ENCODE data around the gene SLC19A1. TPM values are rescaled to one million over a fixed set of nuclear protein-coding genes. Genes with fewer than 3 reads are reported as not detected.
"Not testable (repeated sequence)": the region's sequence is repeated elsewhere in the genome, so short reads cannot be mapped to it uniquely, and the experiment has no call there.

The SLC19A1 gene
- total RNA-seq, 1 donor from 2014 or later: 21.7 TPM

GRCh38 chr21:45502006-45502345, 40.3 kb downstream of the SLC19A1 start:
- no peak overlapping the region for H3K4me3 ChIP-seq (ENCODE audit: low read depth, low read length)
- no peaks in the 10 kb centered on the region for H3K27me3 ChIP-seq (ENCODE audit: control insufficient read depth, insufficient read depth, low read length)
- no peak for TF ChIP-seq CTCF (IDR thresholded peaks at IDR 0.05; ENCODE audit: insufficient read depth, low read length, poor library complexity, severe bottlenecking)
- no peak for DNase-seq (ENCODE audit: low read depth)
- no peaks in the 10 kb centered on the region for H3K36me3 ChIP-seq (ENCODE audit: control insufficient read depth, insufficient read depth, low read length)

DNA sequence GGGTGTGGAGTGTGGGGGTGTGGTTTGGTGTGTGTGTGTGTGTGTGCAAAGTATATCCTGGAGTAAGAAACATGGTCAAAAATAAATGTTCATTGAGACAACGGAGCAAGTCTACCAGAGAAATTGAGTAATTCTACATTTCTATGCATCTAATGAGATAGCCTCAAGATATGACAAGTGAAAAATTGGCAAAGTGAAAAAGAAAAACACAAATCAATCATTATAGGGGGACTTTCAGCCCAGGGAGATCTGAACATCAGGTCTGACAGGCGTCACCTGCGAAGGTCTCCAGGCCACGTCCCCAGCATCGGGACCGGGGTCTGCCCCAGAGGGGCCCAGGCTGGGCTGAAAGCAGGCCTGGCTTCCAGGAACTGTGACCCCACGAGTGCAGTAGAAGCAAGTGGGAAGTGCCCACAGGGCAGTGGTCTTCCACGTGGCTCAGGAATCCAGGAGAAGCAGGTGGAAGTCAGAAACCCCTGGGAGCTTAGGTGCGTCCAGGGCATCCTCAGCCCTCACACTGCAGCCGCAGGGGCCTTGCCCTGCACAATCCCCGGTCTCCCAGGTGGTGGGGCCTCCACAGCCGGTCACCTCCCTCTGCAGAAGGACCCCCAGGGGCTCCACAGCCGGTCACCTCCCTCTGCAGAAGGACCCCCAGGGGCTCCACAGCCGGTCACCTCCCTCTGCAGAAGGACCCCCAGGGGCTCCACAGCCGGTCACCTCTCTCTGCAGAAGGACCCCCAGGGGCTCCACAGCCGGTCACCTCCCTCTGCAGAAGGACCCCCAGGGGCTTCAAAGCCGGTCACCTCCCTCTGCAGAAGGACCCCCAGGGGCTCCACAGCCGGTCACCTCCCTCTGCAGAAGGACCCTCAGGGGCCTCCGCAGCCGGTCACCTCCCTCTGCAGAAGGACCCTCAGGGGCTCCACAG, 40.9 kb downstream of the SLC19A1 start:
- not testable (repeated sequence) for H3K27me3 ChIP-seq (ENCODE audit: control insufficient read depth, insufficient read depth, low read length); H3K4me3 ChIP-seq (ENCODE audit: low read depth, low read length); DNase-seq (ENCODE audit: low read depth); H3K36me3 ChIP-seq (ENCODE audit: control insufficient read depth, insufficient read depth, low read length)

GRCh38 chr21:45499970-45500577, 42.2 kb downstream of the SLC19A1 start:
- TF ChIP-seq CTCF (IDR thresholded peaks at IDR 0.05; ENCODE audit: insufficient read depth, low read length, poor library complexity, severe bottlenecking): no peak
- no peak overlapping the region for H3K4me3 ChIP-seq (ENCODE audit: low read depth, low read length)
- H3K27me3 ChIP-seq (ENCODE audit: control insufficient read depth, insufficient read depth, low read length): no peaks in the 10 kb centered on the region
- no peak for DNase-seq (ENCODE audit: low read depth)
- H3K36me3 ChIP-seq (ENCODE audit: control insufficient read depth, insufficient read depth, low read length): peaks cover 2% of the 10 kb centered on the region

- DNase-seq (ENCODE audit: low read depth): no peak
- no peaks in the 10 kb centered on the region for H3K27me3 ChIP-seq (ENCODE audit: control insufficient read depth, insufficient read depth, low read length)
- no peak overlapping the region for H3K4me3 ChIP-seq (ENCODE audit: low read depth, low read length)
- no peak for TF ChIP-seq CTCF (IDR thresholded peaks at IDR 0.05; ENCODE audit: insufficient read depth, low read length, poor library complexity, severe bottlenecking)
- H3K36me3 ChIP-seq (ENCODE audit: control insufficient read depth, insufficient read depth, low read length): peaks cover 4% of the 10 kb centered on the region
Measured at GRCh38 chr21:45499201-45499750, 43.0 kb downstream of the SLC19A1 start.

GRCh38 chr21:45498646-45499000, 43.6 kb downstream of the SLC19A1 start:
- no peak for DNase-seq (ENCODE audit: low read depth)
- Histone ChIP-seq H3K36me3 (ENCODE audit: control insufficient read depth, insufficient read depth, low read length) (peaks cover 5% of the 10 kb centered on the region), H3K27me3 (ENCODE audit: control insufficient read depth, insufficient read depth, low read length) (no peaks in the 10 kb centered on the region), H3K4me3 (ENCODE audit: low read depth, low read length) (no peak overlapping the region)
- no peak for TF ChIP-seq CTCF (IDR thresholded peaks at IDR 0.05; ENCODE audit: insufficient read depth, low read length, poor library complexity, severe bottlenecking)

DNA sequence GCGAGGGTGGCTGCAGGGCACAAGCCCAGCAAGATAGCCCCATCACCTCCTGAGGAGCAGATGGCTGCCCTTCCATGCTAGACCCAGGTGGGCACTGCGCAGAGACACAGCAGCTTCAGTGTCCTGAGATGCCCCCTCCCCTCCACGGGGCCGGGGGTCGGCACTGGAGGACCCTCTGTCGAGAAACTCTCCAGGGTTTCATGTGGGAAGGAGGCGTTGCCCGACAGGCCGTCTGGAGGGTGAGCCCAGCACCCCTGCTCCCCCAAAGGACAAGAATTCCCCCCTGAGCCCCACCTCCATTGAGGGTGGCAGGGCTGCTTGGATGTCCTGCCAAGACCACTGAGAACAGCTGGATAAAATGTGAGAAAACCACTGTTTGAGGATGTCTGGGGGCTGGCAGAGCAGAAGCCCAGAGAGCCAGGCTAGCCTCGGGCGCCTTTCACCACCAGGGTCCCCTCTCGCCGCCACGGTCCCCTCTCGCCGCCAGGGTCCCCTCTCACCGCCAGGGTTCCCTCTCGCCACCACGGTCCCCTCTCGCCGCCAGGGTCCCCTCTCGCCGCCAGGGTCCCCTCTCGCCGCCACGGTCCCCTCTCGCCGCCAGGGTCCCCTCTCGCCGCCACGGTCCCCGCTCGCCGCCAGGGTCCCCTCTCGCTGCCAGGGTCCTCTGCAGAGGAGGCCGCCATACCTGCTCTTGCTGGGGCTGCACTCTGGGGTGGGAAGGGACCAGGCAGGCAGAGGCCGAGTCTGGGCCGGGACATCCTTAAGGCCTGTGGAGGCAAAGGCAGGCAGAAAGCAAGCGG, 44.2 kb downstream of the SLC19A1 start:
- Histone ChIP-seq H3K27me3 (ENCODE audit: control insufficient read depth, insufficient read depth, low read length) (no peaks in the 10 kb centered on the region), H3K36me3 (ENCODE audit: control insufficient read depth, insufficient read depth, low read length) (peaks cover 5% of the 10 kb centered on the region), H3K4me3 (ENCODE audit: low read depth, low read length) (no peak overlapping the region)
- TF ChIP-seq CTCF (IDR thresholded peaks at IDR 0.05; ENCODE audit: insufficient read depth, low read length, poor library complexity, severe bottlenecking): no peak
- DNase-seq (ENCODE audit: low read depth): no peak

All from kidney epithelial cell (primary cell).